GM19193 (cell line): Measurements from ENCODE around the gene CDC42SE1.
A peak's percentile ranks its signal among the peaks of the same experiment; 100 is the strongest.

Experiments
- POLR2A ChIP-seq: IDR thresholded peaks from 4 replicates; pipeline ENCODE4 v1.6.1; 2011; ENCODE audit not compliant: insufficient read depth, insufficient read length; ENCODE audit errors: extremely low read depth

CDC42SE1 gene

DNA sequence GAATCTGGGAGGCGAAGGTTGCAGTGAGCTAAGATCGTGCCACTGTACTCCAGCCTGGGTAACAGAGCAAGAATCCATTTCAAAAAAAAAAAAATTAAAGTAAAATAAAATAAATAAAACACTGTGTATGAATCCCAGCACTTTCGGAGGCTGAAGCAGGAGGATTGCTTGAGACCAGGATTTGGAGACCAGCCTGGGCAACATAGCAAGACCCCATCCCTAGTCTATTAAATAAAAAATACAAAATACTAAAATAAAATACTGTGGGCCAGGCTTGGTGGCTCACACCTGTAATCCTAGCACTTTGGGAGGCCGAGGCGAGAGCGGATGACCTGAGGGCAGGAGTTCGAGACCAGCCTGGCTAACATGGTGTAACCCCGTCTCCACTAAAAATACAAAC is 27.3 kb downstream of the CDC42SE1 start:
- TF ChIP-seq POLR2A: no peak

DNA sequence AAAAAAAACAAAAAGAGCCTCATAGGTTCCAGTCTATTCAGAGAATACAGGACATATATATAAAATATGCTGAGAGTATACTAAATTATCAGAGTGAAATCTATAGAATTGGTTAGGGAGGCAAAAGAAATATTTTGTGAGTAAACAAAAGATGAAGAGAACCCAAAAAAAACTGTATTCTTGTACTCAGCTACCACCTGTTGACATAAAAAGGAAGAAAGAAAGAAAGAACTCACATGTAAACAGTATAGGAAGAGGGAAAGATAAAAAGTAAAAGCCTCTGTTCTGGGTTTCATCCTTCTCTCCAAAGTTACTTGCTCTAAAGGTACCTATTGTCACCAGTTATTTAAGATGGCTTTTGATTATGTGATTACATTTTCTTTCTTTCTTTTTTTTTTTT is 33.0 kb downstream of the CDC42SE1 start:
- TF ChIP-seq POLR2A: no peak

DNA sequence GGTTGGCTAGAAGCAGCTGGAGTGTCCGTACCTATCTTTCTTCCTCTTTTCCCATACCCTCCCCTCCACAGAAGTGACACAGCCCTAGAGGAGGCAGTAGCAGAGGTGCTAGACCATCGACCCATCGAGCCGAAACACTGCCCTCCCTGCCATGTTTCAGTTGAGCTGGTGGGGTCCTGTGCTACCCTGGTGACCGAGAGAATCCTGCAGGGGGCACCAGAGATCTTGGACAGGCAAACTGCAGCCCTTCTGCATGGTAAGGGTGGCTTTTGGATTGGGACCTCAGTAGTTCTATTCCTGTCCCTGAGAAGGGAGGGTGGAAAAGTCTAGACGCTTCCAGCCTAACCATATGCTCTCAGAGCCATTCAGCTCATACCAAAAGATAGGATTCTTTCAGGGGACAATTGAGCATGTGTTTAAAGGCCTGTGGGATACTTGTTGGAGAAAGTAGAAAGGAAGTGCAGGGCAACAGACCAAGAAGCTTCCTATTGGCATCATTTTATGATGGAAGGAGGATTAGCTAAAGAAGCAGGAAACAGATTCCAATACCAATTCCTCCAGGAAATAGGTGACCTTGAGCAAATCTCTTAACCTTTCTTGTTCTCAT is 34.8 kb downstream of the CDC42SE1 start:
- no peak for TF ChIP-seq POLR2A

DNA sequence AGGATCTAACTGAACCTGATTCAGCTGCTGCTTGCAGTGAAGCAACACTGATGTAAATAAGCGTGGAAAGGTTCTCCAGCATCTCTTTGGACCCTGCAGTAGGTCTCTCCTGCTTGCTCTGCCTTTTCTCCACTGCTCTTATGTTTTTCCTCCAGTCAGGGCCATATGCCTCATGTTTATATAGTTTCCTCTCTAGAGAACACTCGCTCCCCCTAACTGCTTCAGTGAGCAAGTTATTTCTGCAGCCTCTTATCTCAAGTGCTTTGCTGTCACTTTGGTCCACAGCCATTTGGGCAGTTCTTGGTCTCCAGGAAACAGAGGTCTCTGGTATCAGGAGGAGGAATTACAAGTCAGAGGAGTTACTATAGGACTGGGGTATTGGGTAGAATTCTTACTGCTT is 45.9 kb downstream of the CDC42SE1 start:
- no peak for TF ChIP-seq POLR2A

DNA sequence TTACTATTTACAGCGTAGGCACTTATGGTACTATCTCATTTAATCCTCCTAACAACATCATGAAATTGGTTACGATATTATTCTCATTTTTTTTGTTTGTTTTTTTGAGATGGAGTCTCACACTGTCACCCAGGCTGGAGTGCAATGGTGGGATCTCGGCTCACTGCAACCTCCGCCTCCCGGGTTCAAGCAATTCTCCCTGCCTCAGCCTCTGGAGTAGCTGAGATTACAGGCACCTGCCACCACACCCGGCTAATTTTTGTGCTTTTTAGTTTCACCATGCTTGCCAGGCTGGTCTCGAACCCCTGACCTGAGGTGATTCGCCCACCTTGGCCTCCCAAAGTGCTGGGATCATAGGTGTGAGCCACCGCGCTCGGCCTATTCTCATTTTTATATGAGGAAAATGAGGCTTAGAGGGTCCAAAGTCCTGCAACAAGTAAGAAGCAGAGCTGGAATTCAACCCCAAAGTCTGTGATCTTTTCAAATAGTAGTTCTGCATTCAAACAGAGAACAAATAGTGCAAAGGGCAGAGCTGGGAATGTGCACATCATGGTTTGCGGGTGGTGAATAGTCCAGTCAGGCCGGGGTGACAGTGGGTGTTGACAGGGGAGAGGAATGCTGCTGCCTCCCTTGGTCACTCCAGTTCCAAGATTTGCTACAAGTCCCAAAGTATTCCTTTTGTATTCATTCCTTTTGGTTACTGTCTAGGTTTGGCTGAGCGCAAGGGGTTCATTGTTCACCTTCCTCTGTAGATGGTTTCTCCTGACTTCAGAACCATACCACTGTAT is 46.5 kb downstream of the CDC42SE1 start:
- TF ChIP-seq POLR2A: no peak

DNA sequence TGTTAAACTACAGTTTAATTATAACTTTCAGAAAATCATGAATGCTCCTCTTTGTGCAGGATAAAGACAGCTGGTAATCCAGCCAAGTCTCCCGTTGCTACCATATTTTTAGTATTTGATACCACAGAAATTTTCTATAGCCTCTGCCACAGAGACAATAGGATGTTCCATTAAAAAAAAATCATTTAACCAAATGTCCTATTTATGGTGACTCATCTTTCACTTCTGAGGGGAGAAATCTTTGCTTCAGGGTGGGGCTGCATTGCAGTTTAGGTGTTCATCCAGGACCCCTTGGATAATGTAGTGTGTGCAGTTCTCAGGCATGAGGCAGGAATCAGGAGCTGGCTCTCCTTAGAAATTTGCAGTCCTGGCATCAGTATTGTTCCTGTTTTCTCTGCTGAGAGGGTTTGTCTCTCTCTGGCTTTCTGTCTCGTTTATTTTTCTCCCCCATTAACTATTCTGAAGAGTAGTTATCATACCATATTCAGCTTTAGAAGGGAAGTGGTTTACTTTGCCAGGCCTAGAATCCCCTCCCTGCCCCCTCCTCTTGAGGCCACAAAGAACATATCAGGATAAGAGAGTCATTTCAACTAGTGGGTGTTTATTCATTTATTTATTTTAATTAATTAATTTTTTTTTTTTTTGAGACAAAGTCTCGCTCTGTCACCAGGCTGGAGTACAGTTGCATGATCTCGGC is 48.1 kb downstream of the CDC42SE1 start:
- no peak for TF ChIP-seq POLR2A

DNA sequence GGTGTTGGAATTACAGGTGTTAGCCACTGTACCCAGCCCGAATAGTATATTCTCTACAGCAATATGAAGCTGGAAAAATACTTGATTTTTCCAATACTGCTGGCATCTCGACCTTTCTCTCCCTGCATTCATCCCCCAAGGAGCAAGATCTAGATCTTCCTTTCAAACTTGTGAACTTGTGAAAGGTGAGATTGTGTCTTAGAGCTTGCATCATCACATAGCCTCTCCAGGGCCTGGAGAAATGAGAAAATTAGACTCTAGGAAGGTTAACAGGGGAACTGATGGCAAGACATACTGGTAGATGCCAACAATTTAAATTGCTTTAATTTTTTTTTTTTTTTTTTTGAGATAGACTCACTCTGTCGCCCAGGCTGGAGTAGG is 49.1 kb downstream of the CDC42SE1 start:
- no peak for TF ChIP-seq POLR2A

DNA sequence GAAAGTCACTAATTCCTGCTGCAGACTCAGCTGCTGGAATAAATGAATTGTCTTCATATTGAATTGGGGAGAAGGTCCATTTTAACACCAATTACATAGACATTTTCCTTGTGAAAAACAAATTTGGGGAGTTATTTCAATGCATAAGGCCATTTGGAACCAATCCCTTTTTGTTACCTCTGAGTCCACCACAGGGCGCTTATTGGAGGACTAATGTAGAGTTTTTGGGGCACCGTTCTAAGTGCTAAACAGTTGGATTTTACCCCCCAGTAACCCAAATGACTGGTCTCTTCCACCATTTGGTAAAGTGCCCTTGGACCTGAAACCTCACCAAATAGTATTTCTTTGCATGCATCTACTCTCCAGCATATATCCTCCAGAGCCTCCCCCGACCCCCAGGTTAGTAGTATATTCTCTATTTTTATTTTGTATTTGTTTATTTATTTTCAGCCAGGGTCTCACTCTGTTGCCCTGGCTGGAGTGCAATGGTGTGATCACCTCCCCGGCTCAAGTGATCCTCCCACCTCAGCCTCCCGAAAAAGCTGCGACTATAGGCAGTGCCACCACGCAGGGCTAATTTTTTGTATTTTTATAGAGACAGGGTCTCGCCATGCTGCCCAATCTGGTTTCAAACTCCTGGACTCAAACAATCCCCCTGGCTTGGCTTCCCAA is 49.6 kb downstream of the CDC42SE1 start:
- no peak for TF ChIP-seq POLR2A

DNA sequence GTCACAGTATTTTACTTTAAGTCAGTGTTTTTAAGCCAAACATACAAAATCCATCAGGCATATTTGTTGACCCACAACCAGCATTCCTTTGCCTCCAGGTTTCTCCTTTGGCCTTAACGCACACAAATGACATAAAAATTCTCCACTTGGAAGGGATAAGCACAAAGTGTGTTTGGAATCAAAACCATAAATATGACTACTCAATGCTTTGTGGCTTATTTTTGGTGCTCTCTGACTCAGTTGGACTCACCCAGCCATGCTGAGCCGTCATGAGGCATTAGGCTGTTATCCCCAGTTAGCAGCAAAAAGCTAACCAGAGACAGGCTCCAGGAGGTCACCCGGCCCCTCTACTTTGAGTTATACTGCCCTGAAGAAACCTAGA is 50.2 kb downstream of the CDC42SE1 start:
- no peak for TF ChIP-seq POLR2A

DNA sequence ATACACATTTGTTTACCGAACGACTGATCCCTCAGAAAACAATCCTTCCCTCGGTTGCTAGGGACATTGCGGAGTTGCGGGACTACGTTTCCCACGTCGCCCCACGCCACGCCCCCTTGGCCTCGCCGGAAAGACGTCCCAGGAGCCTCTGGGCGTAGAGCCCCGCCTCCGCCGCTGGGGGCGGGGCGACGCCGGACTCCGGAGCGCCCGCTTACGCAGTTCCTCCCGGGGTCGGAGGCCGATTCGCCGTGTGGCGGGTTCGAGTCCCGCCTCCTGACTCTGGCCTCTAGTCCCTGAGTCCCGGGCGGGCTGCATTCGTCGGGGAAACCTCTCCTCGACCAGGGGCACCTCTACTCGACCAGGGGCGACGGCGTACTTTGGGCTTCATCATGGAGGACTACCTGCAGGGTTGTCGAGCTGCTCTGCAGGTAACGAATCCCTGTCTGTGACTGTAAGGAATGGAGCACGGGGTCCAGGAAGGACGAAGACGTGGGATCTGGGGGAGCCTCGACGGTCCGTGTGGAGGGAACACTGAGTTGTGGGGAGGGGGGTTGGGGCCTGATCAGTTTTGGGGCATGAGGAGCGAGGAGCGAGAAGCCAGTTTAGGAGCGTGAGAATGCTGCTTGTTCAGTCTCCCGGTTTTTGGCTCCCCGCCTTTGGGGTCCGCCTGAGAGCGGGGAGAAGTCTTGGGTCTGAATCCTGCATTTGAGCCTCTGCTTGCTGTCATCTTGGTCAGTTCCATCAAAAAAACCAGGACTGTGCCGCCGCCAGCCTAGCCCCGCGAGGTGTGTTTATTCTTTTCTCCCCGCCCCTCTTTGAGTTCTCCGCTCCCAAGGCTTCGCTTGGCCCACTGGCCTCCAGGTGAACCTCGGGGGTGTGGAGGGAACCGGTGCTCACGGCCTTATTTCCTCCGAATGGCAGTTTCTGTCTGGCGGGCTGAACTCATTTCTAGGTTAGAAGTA is 50.9 kb downstream of the CDC42SE1 start, which contains the start of gene PRUNE1:
Gene PRUNE1, plus strand, starts transcription at position 206 of the 962 bp plus-strand sequence. Its CDS starts 184 bp downstream, at position 390.
- peak; percentile 60 for TF ChIP-seq POLR2A

DNA sequence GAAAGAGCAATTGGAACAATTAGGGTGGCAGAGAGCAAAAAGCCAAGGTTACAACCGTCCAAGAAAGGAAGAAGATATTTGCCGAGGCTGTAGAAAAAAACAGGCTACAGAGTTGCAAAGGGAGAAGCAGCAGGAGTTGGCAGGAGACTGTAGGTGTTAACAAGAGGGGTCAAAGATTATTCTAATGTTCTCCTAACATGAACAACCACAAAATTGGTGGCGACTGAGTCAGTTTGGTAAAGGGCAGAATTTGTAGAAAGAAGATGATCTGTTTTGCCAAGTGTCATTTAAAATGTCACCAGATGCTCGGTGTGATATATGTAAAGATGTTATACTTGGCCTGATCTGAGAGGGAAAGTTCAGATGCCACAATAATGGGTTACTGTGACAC is 51.6 kb downstream of the CDC42SE1 start:
- no peak for TF ChIP-seq POLR2A

DNA sequence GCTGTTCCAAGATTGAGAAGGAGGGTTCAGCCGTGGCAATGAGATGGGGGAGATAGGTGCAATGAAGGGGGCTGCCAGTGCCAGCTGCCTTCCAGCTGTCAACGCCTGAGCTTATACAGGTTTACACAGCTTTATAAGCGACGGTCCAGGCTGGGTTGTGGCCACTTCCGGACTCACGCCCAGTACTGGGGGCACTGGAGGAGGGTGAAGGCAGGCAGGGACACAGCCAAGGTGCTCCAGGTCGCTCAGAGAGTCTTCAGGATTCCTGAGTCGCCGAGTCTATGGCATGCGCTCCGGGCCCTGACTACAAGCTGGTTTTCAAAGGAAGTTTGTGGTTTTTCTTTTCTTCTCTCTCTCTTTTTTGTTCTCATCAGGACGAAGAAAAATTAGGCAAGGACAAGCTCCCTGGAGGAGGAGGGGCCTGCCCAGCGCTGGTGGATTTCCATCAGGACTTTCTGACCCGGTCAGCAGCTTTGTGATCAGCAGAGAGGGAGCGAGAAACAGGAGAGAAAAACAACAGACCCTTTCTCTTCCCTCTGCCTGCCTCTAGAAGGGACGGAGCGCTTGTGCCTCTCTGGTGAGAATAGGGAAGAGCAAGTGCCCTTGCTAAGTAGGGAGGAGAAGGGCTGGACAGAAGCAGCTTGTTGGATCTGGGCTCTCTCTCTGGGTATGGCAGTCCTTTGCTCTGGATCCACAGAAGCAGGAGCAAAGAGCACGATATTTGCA is 52.9 kb downstream of the CDC42SE1 start, which contains the start of gene MINDY1:
Gene MINDY1, minus strand, starts transcription at position 576 of the 726 bp plus-strand sequence. CDS start 4,285 bp downstream, outside the sequence.
- TF ChIP-seq POLR2A: no peak

DNA sequence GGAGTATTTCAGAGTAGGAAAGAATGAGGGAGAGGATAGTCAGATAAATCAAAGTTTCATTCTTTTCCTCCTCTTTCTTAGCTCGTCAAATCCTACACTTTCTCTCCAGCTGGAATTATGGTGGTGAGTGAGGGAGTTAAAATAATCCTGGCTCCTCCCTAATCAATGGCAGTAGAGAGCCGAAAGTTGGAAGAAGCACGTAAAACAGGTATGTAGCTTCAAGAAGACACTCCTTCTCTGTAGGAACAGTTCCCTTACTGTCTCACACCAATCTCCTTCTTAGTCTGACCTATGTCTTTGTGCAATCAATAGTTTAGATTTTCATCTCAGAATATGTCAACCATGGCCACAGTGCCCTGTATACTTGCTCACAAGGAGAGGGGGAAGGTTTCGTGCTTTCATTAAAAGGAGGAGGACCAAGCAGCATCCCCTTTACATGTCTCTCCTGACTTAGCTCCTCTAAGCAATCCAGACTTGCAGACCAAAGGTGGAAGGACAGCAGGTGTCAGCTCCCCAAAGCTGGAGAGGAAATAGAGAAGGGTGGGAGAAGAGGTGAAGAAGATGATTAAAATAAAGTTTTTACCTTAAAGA is 53.6 kb downstream of the CDC42SE1 start:
- TF ChIP-seq POLR2A: no peak
